ENCODE data around the gene TMEM131.

DNA sequence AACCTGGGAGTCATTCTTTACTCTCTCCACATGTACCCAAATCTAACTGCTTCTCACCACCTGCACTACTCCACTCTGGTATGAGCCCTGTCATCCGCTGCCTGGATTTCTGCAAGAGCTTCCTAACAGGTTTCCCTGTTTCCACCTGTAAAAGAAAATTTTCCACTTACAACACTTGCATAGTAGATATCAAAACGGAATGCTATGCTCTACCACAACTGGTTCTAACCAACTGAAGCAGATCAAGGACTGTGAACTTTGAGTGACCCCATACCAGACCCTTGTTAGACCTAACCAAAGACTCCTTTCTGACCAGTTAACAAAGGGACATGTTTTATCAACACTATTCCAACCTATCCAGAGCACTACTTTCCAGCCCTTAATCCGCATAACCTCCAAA lies 3.8 kb upstream of the TMEM131 start:
- TF ChIP-seq, protein P1, sequence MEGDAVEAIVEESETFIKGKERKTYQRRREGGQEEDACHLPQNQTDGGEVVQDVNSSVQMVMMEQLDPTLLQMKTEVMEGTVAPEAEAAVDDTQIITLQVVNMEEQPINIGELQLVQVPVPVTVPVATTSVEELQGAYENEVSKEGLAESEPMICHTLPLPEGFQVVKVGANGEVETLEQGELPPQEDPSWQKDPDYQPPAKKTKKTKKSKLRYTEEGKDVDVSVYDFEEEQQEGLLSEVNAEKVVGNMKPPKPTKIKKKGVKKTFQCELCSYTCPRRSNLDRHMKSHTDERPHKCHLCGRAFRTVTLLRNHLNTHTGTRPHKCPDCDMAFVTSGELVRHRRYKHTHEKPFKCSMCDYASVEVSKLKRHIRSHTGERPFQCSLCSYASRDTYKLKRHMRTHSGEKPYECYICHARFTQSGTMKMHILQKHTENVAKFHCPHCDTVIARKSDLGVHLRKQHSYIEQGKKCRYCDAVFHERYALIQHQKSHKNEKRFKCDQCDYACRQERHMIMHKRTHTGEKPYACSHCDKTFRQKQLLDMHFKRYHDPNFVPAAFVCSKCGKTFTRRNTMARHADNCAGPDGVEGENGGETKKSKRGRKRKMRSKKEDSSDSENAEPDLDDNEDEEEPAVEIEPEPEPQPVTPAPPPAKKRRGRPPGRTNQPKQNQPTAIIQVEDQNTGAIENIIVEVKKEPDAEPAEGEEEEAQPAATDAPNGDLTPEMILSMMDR (IDR thresholded peaks at IDR 0.05): no peak
- no peak for TF ChIP-seq POLR2AphosphoS5 (IDR thresholded peaks at IDR 0.05)
- no peak for TF ChIP-seq POLR2A (IDR thresholded peaks at IDR 0.05)

Measured in transverse colon (tissue), 4 donors.